ENCODE measurements around the gene CCDC89. TPM values are rescaled to one million over a fixed set of nuclear protein-coding genes. Genes with fewer than 3 reads are reported as not detected.
"Not testable (repeated sequence)": the region's sequence is repeated elsewhere in the genome, so short reads cannot be mapped to it uniquely, and the experiment has no call there.

CCDC89 gene
- polyA plus RNA-seq, 4 donors = 3.3 to 5.2 (median 4.2) TPM

- DNase-seq (ENCODE audit: low read depth in 4 of 4, low spot score in 2 of 4) = no peak
Measured at GRCh38 chr11:85656777-85657176, 29.2 kb downstream of the CCDC89 start.

- not testable (repeated sequence) for DNase-seq (ENCODE audit: low read depth in 4 of 4, low spot score in 2 of 4)
Measured at GRCh38 chr11:85654343-85654742, 31.7 kb downstream of the CCDC89 start.

GRCh38 chr11:85652786-85653447 is 33.1 kb downstream of the CCDC89 start:
- DNase-seq (ENCODE audit: low read depth in 4 of 4, low spot score in 2 of 4) = no peak

GRCh38 chr11:85651118-85651517 is 34.9 kb downstream of the CCDC89 start:
- DNase-seq (ENCODE audit: low read depth in 4 of 4, low spot score in 2 of 4) = no peak

GRCh38 chr11:85647604-85648299 is 38.2 kb downstream of the CCDC89 start, which contains the start of gene TMEM126A:
Gene TMEM126A (plus strand): TSS chr11:85647967. CDS start chr11:85650256, 2,289 bp downstream.
- DNase-seq (ENCODE audit: low read depth in 4 of 4, low spot score in 2 of 4) = peak; percentile 77 to 86 (median 82)

GRCh38 chr11:85647078-85647477 is 38.9 kb downstream of the CCDC89 start:
- DNase-seq (ENCODE audit: low read depth in 4 of 4, low spot score in 2 of 4) = no peak

- DNase-seq (ENCODE audit: low read depth in 4 of 4, low spot score in 2 of 4) = no peak
Measured at GRCh38 chr11:85643191-85643614, 42.8 kb downstream of the CCDC89 start.

GRCh38 chr11:85634747-85635146 is 51.2 kb downstream of the CCDC89 start:
- DNase-seq (ENCODE audit: low read depth in 4 of 4, low spot score in 2 of 4) = no peak

Other genes with a start within 250 kb of the CCDC89 start
- gene DLG2, start 58.9 kb downstream of the CCDC89 start, polyA plus RNA-seq (ENCODE audit: insufficient read length in 4 of 4) = 10 to 100 TPM; 10.8 to 15.6 (median 12.2) TPM
- gene TMEM126B, start 57.6 kb downstream of the CCDC89 start, polyA plus RNA-seq (ENCODE audit: insufficient read length in 4 of 4) = 10 to 100 TPM; 58.6 to 71.9 (median 61.5) TPM
- gene TMEM126A, start 38.2 kb downstream of the CCDC89 start, polyA plus RNA-seq (ENCODE audit: insufficient read length in 4 of 4) = 10 to 100 TPM; 30.2 to 37.2 (median 34.4) TPM
- 100 to 1,000 TPM in 2 of 4 donors, 10 to 100 TPM in 2; 92.1 to 140 (median 108) TPM for gene CREBZF, start 21.1 kb downstream of the CCDC89 start, polyA plus RNA-seq (ENCODE audit: insufficient read length in 4 of 4)
- gene SYTL2, start 124.9 kb upstream of the CCDC89 start, polyA plus RNA-seq (ENCODE audit: insufficient read length in 4 of 4) = 100 to 1,000 TPM in 1 of 4 donors, 10 to 100 TPM in 3; 55.3 to 102 (median 82.5) TPM
- under 1 TPM in 1 of 4 donors, not detected in 3; 0.08 TPM for gene CCDC83, start 169.2 kb upstream of the CCDC89 start, polyA plus RNA-seq (ENCODE audit: insufficient read length in 4 of 4)

Measured in left renal cortex interstitium (tissue), 4 donors.